ENCODE measurements around the gene B3GAT2. TPM values are rescaled to one million over a fixed set of nuclear protein-coding genes. Genes with fewer than 3 reads are reported as not detected.
A peak's percentile ranks its signal among the peaks of the same experiment; 100 is the strongest.

Gene B3GAT2
- under 1 TPM; 0.09 to 0.91 TPM for total RNA-seq

- Histone ChIP-seq H3K4me3 (peak within 1 kb of the TSS; percentile 31 to 44), H3K27me3 (replicated peaks; ENCODE audit: insufficient read depth) (no peaks in the 10 kb centered on the region), H3K4me1 (replicated peaks) (peaks cover 5% of the 10 kb centered on the region), H3K27ac (no peak within 1 kb of the TSS), H3K9me3 (no peaks in the 10 kb centered on the region), H3K36me3 (no peaks in the 10 kb centered on the region)
- peak; percentile 7 for DNase-seq (ENCODE audit: low spot score)
- WGBS = under 1% methylated on average over 64 of the region's 83 CpGs
- intact Hi-C loops (cut with DNase I) = loop anchor here (5.0 kb wide), 1 partner anchor 249 kb away; no protein-coding TSS in a partner anchor
- TF ChIP-seq CTCF (IDR thresholded peaks at IDR 0.05) (no peak), POLR2AphosphoS5 (IDR thresholded peaks at IDR 0.05) (no peak), POLR2A (IDR thresholded peaks at IDR 0.05) (no peak)
These were observed at the start of gene B3GAT2 for GRCh38 chr6:70956451-70957283. TSS of gene B3GAT2 (minus strand) at chr6:70957060. CDS start at chr6:70956429, 631 bp downstream.

- no peak overlapping the region for H3K27ac ChIP-seq
- H3K4me1 ChIP-seq (replicated peaks) = no peaks in the 10 kb centered on the region
- intact Hi-C loops (cut with DNase I) = no loop called here
- H3K36me3 ChIP-seq = no peaks in the 10 kb centered on the region
- 49% methylated on average over 4 of the region's 4 CpGs for WGBS
- H3K9me3 ChIP-seq = no peaks in the 10 kb centered on the region
- no peak overlapping the region for H3K4me3 ChIP-seq
- TF ChIP-seq POLR2AphosphoS5 (IDR thresholded peaks at IDR 0.05) = no peak
- TF ChIP-seq CTCF (IDR thresholded peaks at IDR 0.05) = no peak
- TF ChIP-seq POLR2A (IDR thresholded peaks at IDR 0.05) = no peak
- DNase-seq (ENCODE audit: low spot score) = no peak
- H3K27me3 ChIP-seq (replicated peaks; ENCODE audit: insufficient read depth) = no peaks in the 10 kb centered on the region
These were observed 41.3 kb upstream of the B3GAT2 start for GRCh38 chr6:70998148-70998547.

- no peaks in the 10 kb centered on the region for H3K36me3 ChIP-seq
- H3K9me3 ChIP-seq = no peaks in the 10 kb centered on the region
- intact Hi-C loops (cut with DNase I) = no loop called here
- 77% methylated on average over 3 of the region's 3 CpGs for WGBS
- no peaks in the 10 kb centered on the region for H3K4me1 ChIP-seq (replicated peaks)
- TF ChIP-seq CTCF (IDR thresholded peaks at IDR 0.05) = no peak
- TF ChIP-seq POLR2AphosphoS5 (IDR thresholded peaks at IDR 0.05) = no peak
- TF ChIP-seq POLR2A (IDR thresholded peaks at IDR 0.05) = no peak
- H3K27ac ChIP-seq = no peak overlapping the region
- no peak overlapping the region for H3K4me3 ChIP-seq
- H3K27me3 ChIP-seq (replicated peaks; ENCODE audit: insufficient read depth) = no peaks in the 10 kb centered on the region
- DNase-seq (ENCODE audit: low spot score) = no peak
These were observed 40.5 kb upstream of the B3GAT2 start for GRCh38 chr6:70997379-70997778.

- Histone ChIP-seq H3K4me1 (replicated peaks) (no peaks in the 10 kb centered on the region), H3K27me3 (replicated peaks; ENCODE audit: insufficient read depth) (no peaks in the 10 kb centered on the region), H3K36me3 (no peaks in the 10 kb centered on the region), H3K27ac (no peak overlapping the region), H3K9me3 (no peaks in the 10 kb centered on the region), H3K4me3 (no peak overlapping the region)
- DNase-seq (ENCODE audit: low spot score) = no peak
- intact Hi-C loops (cut with DNase I) = no loop called here
- no peak for TF ChIP-seq POLR2AphosphoS5 (IDR thresholded peaks at IDR 0.05)
- no peak for TF ChIP-seq POLR2A (IDR thresholded peaks at IDR 0.05)
- TF ChIP-seq CTCF (IDR thresholded peaks at IDR 0.05) = no peak
- 39% methylated on average over 1 of the region's 1 CpG for WGBS
These were observed 39.2 kb upstream of the B3GAT2 start for GRCh38 chr6:70996106-70996505.

GRCh38 chr6:70995411-70995810, 38.6 kb upstream of the B3GAT2 start:
- Histone ChIP-seq H3K9me3 (no peaks in the 10 kb centered on the region), H3K4me1 (replicated peaks) (no peaks in the 10 kb centered on the region), H3K27me3 (replicated peaks; ENCODE audit: insufficient read depth) (no peaks in the 10 kb centered on the region), H3K4me3 (no peak overlapping the region), H3K27ac (no peak overlapping the region), H3K36me3 (no peaks in the 10 kb centered on the region)
- TF ChIP-seq POLR2AphosphoS5 (IDR thresholded peaks at IDR 0.05) = no peak
- TF ChIP-seq CTCF (IDR thresholded peaks at IDR 0.05) = no peak
- no peak for DNase-seq (ENCODE audit: low spot score)
- intact Hi-C loops (cut with DNase I) = no loop called here

Data from prostate gland (tissue), 2 donors.